Smooth muscle cell (in vitro differentiated cells): ENCODE data around the gene DPH1. TPM values are rescaled to one million over a fixed set of nuclear protein-coding genes. Genes with fewer than 3 reads are reported as not detected.

ENCODE experiments used
- DNase-seq: peaks from one replicate; lab custom pipeline; 2025; ENCODE audit not compliant: unreplicated experiment; lab: John Stamatoyannopoulos, UW
- H2AFZ ChIP-seq: fragments of 200-600 bp; sonication (generic); 2 replicates; pipeline ENCODE4 v1.6.0; 2016; ENCODE audit warnings: antibody characterized with exemption, low read depth, mild to moderate bottlenecking
- H3F3A ChIP-seq: fragments of 200-600 bp; sonication (generic); 2 replicates; pipeline ENCODE4 v1.6.0; 2017; ENCODE audit warnings: antibody characterized with exemption, low read depth
- H3K27ac ChIP-seq: fragments of 200-600 bp; sonication (generic); 2 replicates; pipeline ENCODE4 v1.5.1; 2016; ENCODE audit warnings: low read depth, mild to moderate bottlenecking
- H3K27me3 ChIP-seq: fragments of 200-600 bp; sonication (generic); 2 replicates; pipeline ENCODE4 v1.6.1; 2016; ENCODE audit warnings: low read depth, mild to moderate bottlenecking
- H3K36me3 ChIP-seq: fragments of 200-600 bp; sonication (generic); 2 replicates; pipeline ENCODE4 v1.5.1; 2016; ENCODE audit warnings: low read depth
- H3K4me1 ChIP-seq: fragments of 200-600 bp; sonication (generic); 2 replicates; pipeline ENCODE4 v1.5.1; 2016; ENCODE audit warnings: low read depth
- H3K4me2 ChIP-seq: fragments of 200-600 bp; sonication (generic); 2 replicates; pipeline ENCODE4 v1.6.0; 2016; ENCODE audit warnings: mild to moderate bottlenecking
- H3K4me3 ChIP-seq: fragments of 200-600 bp; sonication (generic); 2 replicates; pipeline ENCODE4 v1.5.1; 2016; ENCODE audit warnings: mild to moderate bottlenecking
- H3K79me2 ChIP-seq: fragments of 200-600 bp; sonication (generic); 2 replicates; pipeline ENCODE4 v1.6.0; 2016; ENCODE audit warnings: low read depth, mild to moderate bottlenecking
- H3K9ac ChIP-seq: fragments of 200-600 bp; sonication (generic); 2 replicates; pipeline ENCODE4 v1.6.0; 2016; ENCODE audit warnings: low read depth
- H3K9me3 ChIP-seq: fragments of 200-600 bp; sonication (generic); replicated peaks from 2 replicates; pipeline ENCODE4 v1.5.1; 2016; ENCODE audit warnings: low read depth
- H4K20me1 ChIP-seq: fragments of 200-600 bp; sonication (generic); 2 replicates; pipeline ENCODE4 v1.6.0; 2016; ENCODE audit warnings: low read depth
- CTCF ChIP-seq: fragments of 200-600 bp; sonication (generic); IDR thresholded peaks from 2 replicates; pipeline ENCODE4 v1.5.1; 2017; ENCODE audit warnings: borderline replicate concordance, mild to moderate bottlenecking, antibody characterized with exemption; ENCODE audit not compliant: insufficient read depth, poor library complexity, severe bottlenecking
- WGBS: methylation state at CpG from one replicate; pipeline ENCODE4 v1.1.7; 2016; ENCODE audit warnings: low lambda C conversion rate; 5-methylcytosine and 5-hydroxymethylcytosine counted together
- polyA plus RNA-seq: library from polyadenylated mRNA; unstranded; fragments of >200 nt; fragmentation: Nextera tagmentation; extraction: Ambion mirVana; gene quantifications from 2 replicates; pipeline ENCODE4 v1.2.1, GENCODE V29; 2016
- total RNA-seq: library from RNA; depleted of rRNA; stranded (reverse); fragments of >200 nt; gene quantifications from 2 replicates; pipeline ENCODE4 v1.2.3, GENCODE V29; 2014

DPH1 gene
- total and polyA plus RNA-seq, 2 experiments from 2014 or later: 15.9 to 33.6 TPM

- no peak overlapping the region for H2AFZ ChIP-seq
- H3K27ac ChIP-seq: peak overlapping the region; percentile 86
- no peaks in the 10 kb centered on the region for H3K27me3 ChIP-seq
- H3K9me3 ChIP-seq: no peaks in the 10 kb centered on the region
- no peak for DNase-seq
- H3K79me2 ChIP-seq: peaks cover 21% of the 10 kb centered on the region
- no peak for TF ChIP-seq CTCF
- peaks cover 12% of the 10 kb centered on the region for H3K4me1 ChIP-seq
- H3K4me3 ChIP-seq: no peak overlapping the region
- H3F3A ChIP-seq: peaks cover 12% of the 10 kb centered on the region
- no peak overlapping the region for H3K4me2 ChIP-seq
- 98% methylated on average over 5 of the region's 5 CpGs for WGBS
- no peaks in the 10 kb centered on the region for H4K20me1 ChIP-seq
- no peak overlapping the region for H3K9ac ChIP-seq
- no peaks in the 10 kb centered on the region for H3K36me3 ChIP-seq
Measured at GRCh38 chr17:2044263-2044894, 14.4 kb downstream of the DPH1 start.

GRCh38 chr17:2047590-2047989 is 17.6 kb downstream of the DPH1 start:
- no peak for DNase-seq
- no peaks in the 10 kb centered on the region for H4K20me1 ChIP-seq
- H3K9me3 ChIP-seq: no peaks in the 10 kb centered on the region
- H2AFZ ChIP-seq: no peak overlapping the region
- H3K79me2 ChIP-seq: peaks cover 17% of the 10 kb centered on the region
- peaks cover 18% of the 10 kb centered on the region for H3K4me1 ChIP-seq
- no peak overlapping the region for H3K9ac ChIP-seq
- TF ChIP-seq CTCF: no peak
- 94% methylated on average over 6 of the region's 6 CpGs for WGBS
- peaks cover 13% of the 10 kb centered on the region for H3K27me3 ChIP-seq
- H3K36me3 ChIP-seq: no peaks in the 10 kb centered on the region
- no peak overlapping the region for H3K4me3 ChIP-seq
- no peak overlapping the region for H3K4me2 ChIP-seq
- H3F3A ChIP-seq: peaks cover 12% of the 10 kb centered on the region
- no peak overlapping the region for H3K27ac ChIP-seq

DNA sequence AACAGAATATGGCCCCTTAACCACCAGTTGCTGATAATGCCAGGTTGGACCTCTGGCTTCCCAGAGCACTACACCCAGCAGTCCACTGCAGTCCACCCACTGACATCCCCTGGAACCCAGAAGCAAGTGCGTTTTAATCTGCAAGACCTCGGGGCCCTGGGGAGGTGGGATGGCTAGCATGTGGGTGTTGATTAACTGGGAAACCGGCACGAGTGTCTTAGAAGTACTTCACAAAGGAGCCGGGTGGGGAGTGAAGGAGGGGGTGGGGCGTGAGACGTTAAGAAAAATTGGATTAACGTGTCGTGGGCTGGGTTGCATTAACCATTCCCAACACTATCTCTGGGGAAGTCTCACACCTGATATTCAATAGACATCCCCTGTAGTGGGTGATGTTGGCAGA is 18.9 kb downstream of the DPH1 start:
- peaks cover 13% of the 10 kb centered on the region for H3K27me3 ChIP-seq
- TF ChIP-seq CTCF: no peak
- H3K4me3 ChIP-seq: peak overlapping the region; percentile 61
- 59% methylated on average over 9 of the region's 9 CpGs for WGBS
- no peak for DNase-seq
- H4K20me1 ChIP-seq: no peaks in the 10 kb centered on the region
- H3K36me3 ChIP-seq: no peaks in the 10 kb centered on the region
- H3K4me1 ChIP-seq: peaks cover 14% of the 10 kb centered on the region
- no peaks in the 10 kb centered on the region for H3K9me3 ChIP-seq
- no peak overlapping the region for H2AFZ ChIP-seq
- H3K9ac ChIP-seq: no peak overlapping the region
- peak overlapping the region; percentile 91 for H3K4me2 ChIP-seq
- H3K27ac ChIP-seq: peak overlapping the region; percentile 49
- peaks cover 12% of the 10 kb centered on the region for H3K79me2 ChIP-seq
- peaks cover 6% of the 10 kb centered on the region for H3F3A ChIP-seq
